HepG2 (cell line): Measurements from ENCODE around the gene PHRF1. TPM values are rescaled to one million over a fixed set of nuclear protein-coding genes. Genes with fewer than 3 reads are reported as not detected.

Source experiments
- CREM ChIP-seq, 2 experiments: sonication (generic) in 1 of 2; formaldehyde crosslinking in 1 of 2; IDR thresholded peaks; 2 replicates each; pipeline versions ENCODE4 v1.4.0 to v1.6.1; 2016 to 2020; ENCODE audit warnings: antibody characterized with exemption in 1 of 2, mild to moderate bottlenecking in 1 of 2, missing genetic modification reagents in 1 of 2
- EED ChIP-seq: sonication (generic); formaldehyde crosslinking; IDR thresholded peaks from 2 replicates; pipeline ENCODE4 v1.5.0; 2020; ENCODE audit warnings: mild to moderate bottlenecking, missing genetic modification reagents
- FLYWCH1 ChIP-seq: sonication (generic); formaldehyde crosslinking; IDR thresholded peaks from 2 replicates; pipeline ENCODE4 v1.8.1; 2023; ENCODE audit warnings: mild to moderate bottlenecking, missing genetic modification reagents
- FOXK2 ChIP-seq: fragments of 450-650 bp; IDR thresholded peaks from 2 replicates; pipeline ENCODE4 v1.6.1; 2016
- GABPB1 ChIP-seq: IDR thresholded peaks from 2 replicates; pipeline ENCODE4 v1.6.1; 2016; ENCODE audit warnings: mild to moderate bottlenecking, missing genetic modification reagents, moderate library complexity, missing compliant biosample characterization
- GATAD1 ChIP-seq: IDR thresholded peaks from 2 replicates; pipeline ENCODE4 v1.6.1; 2016; ENCODE audit warnings: missing genetic modification reagents, missing compliant biosample characterization
- HNRNPUL1 ChIP-seq: fragments of 200-400 bp; formaldehyde crosslinking; IDR thresholded peaks from 2 replicates; pipeline ENCODE4 v1.6.1; 2017; ENCODE audit warnings: low read depth, mild to moderate bottlenecking, low read length, moderate library complexity
- IRF2 ChIP-seq: IDR thresholded peaks from 2 replicates; pipeline ENCODE4 v1.6.1; 2018; ENCODE audit warnings: missing genetic modification reagents, missing compliant biosample characterization
- MED1 ChIP-seq: sonication (generic); formaldehyde crosslinking; IDR thresholded peaks from 2 replicates; pipeline ENCODE4 v1.4.0; 2020; ENCODE audit warnings: missing genetic modification reagents
- MYC ChIP-seq: sonication (generic); formaldehyde crosslinking; IDR thresholded peaks from 2 replicates; pipeline ENCODE4 v1.9.0; 2021; ENCODE audit warnings: missing genetic modification reagents, borderline replicate concordance
- NFKBIZ ChIP-seq: IDR thresholded peaks from 2 replicates; pipeline ENCODE4 v1.6.1; 2018; ENCODE audit warnings: missing genetic modification reagents, missing compliant biosample characterization
- PHF8 ChIP-seq: sonication (generic); formaldehyde crosslinking; IDR thresholded peaks from 2 replicates; pipeline ENCODE4 v1.5.0; 2020; ENCODE audit warnings: missing genetic modification reagents
- RAD51 ChIP-seq: fragments of 450-650 bp; IDR thresholded peaks from 2 replicates; pipeline ENCODE4 v1.6.1; 2016; ENCODE audit warnings: borderline replicate concordance
- RARA ChIP-seq: IDR thresholded peaks from 2 replicates; pipeline ENCODE4 v1.6.1; 2016; ENCODE audit warnings: missing genetic modification reagents, missing compliant biosample characterization
- RXRA ChIP-seq: sonication (generic); formaldehyde crosslinking; IDR thresholded peaks from 2 replicates; pipeline ENCODE4 v1.5.1; 2020; ENCODE audit warnings: missing genetic modification reagents
- SAP130 ChIP-seq: IDR thresholded peaks from 2 replicates; pipeline ENCODE4 v1.6.1; 2016; ENCODE audit warnings: low read depth
- SP2 ChIP-seq: sonication (generic); formaldehyde crosslinking; IDR thresholded peaks from 2 replicates; pipeline ENCODE4 v1.5.1; 2020; ENCODE audit warnings: mild to moderate bottlenecking, missing genetic modification reagents
- SPEN ChIP-seq: sonication (generic); formaldehyde crosslinking; IDR thresholded peaks from 2 replicates; pipeline ENCODE4 v1.5.1; 2020; ENCODE audit warnings: low read depth, mild to moderate bottlenecking, missing genetic modification reagents
- TBL1XR1 ChIP-seq: fragments of 150-350 bp; IDR thresholded peaks from 2 replicates; pipeline ENCODE4 v1.6.1; 2014; ENCODE audit warnings: borderline replicate concordance, low read length; ENCODE audit not compliant: partially characterized antibody
- ZFP62 ChIP-seq: sonication (generic); formaldehyde crosslinking; IDR thresholded peaks from 2 replicates; pipeline ENCODE4 v1.4.0; 2020; ENCODE audit warnings: missing genetic modification reagents
- ZMYM2 ChIP-seq: sonication (generic); formaldehyde crosslinking; IDR thresholded peaks from 2 replicates; pipeline ENCODE4 v1.8.0; 2022; ENCODE audit warnings: mild to moderate bottlenecking, missing genetic modification reagents
- ZNF101 ChIP-seq: sonication (generic); formaldehyde crosslinking; IDR thresholded peaks from 2 replicates; pipeline ENCODE4 v1.4.0; 2020; ENCODE audit warnings: mild to moderate bottlenecking, low read depth, missing genetic modification reagents, borderline replicate concordance
- ZNF207 ChIP-seq: fragments of 450-650 bp; IDR thresholded peaks from 2 replicates; pipeline ENCODE4 v1.6.1; 2016; ENCODE audit warnings: antibody characterized with exemption, borderline replicate concordance
- ZNF24 ChIP-seq: fragments of 450-650 bp; IDR thresholded peaks from 2 replicates; pipeline ENCODE4 v1.6.1; 2017; ENCODE audit warnings: antibody characterized with exemption, mild to moderate bottlenecking
- ZNF263 ChIP-seq: sonication (generic); formaldehyde crosslinking; IDR thresholded peaks from 2 replicates; pipeline ENCODE4 v1.4.0; 2020; ENCODE audit warnings: missing genetic modification reagents
- ZNF331 ChIP-seq: sonication (generic); formaldehyde crosslinking; IDR thresholded peaks from 2 replicates; pipeline ENCODE4 v1.4.0; 2020; ENCODE audit warnings: missing genetic modification reagents
- ZNF547 ChIP-seq: sonication (generic); formaldehyde crosslinking; IDR thresholded peaks from 2 replicates; pipeline ENCODE4 v1.5.1; 2020; ENCODE audit warnings: mild to moderate bottlenecking, missing genetic modification reagents
- ZNF615 ChIP-seq: sonication (generic); formaldehyde crosslinking; IDR thresholded peaks from 2 replicates; pipeline ENCODE4 v1.5.0; 2020; ENCODE audit warnings: mild to moderate bottlenecking, missing genetic modification reagents, borderline replicate concordance
- ZNF772 ChIP-seq: sonication (generic); formaldehyde crosslinking; IDR thresholded peaks from 2 replicates; pipeline ENCODE4 v1.5.0; 2020; ENCODE audit warnings: mild to moderate bottlenecking, missing genetic modification reagents
- polyA plus RNA-seq, 8 experiments: library from polyadenylated mRNA; depleted of rRNA in 3 of 8; stranded (reverse) in 7 of 8; unstranded in 1 of 8; fragments of >200 nt; fragmentation: Illumina TruSeq in 4 of 8; extraction: Trizol in 4 of 8; gene quantifications; 2 replicates each; pipeline versions ENCODE4 v1.2.1 to v1.2.3, GENCODE V29; 2011 to 2016; ENCODE audit warnings: low read depth in 4 of 8, missing spikeins in 1 of 8, mixed read lengths in 1 of 8; ENCODE audit not compliant: insufficient read depth in 1 of 8
- total RNA-seq, 5 experiments: library from RNA; depleted of rRNA; stranded (reverse); fragments of >200 nt; fragmentation: Illumina TruSeq; extraction: Trizol; gene quantifications; 2 replicates each; pipeline ENCODE4 v1.2.3, GENCODE V29; 2016; ENCODE audit warnings: low read depth in 1 of 5
- TF ChIP-seq, protein P1 (sequence below): sonication (generic); formaldehyde crosslinking; conservative IDR thresholded peaks from 2 replicates; pipeline ENCODE4 v1.4.0; 2020; ENCODE audit warnings: mild to moderate bottlenecking, missing genetic modification reagents, moderate library complexity

PHRF1 gene
- total and polyA plus RNA-seq, 2 of the 13 experiments (the other 11 are each of a cell fraction or from before 2014, with no cell fraction given) = 8.2 to 16.7 TPM

DNA sequence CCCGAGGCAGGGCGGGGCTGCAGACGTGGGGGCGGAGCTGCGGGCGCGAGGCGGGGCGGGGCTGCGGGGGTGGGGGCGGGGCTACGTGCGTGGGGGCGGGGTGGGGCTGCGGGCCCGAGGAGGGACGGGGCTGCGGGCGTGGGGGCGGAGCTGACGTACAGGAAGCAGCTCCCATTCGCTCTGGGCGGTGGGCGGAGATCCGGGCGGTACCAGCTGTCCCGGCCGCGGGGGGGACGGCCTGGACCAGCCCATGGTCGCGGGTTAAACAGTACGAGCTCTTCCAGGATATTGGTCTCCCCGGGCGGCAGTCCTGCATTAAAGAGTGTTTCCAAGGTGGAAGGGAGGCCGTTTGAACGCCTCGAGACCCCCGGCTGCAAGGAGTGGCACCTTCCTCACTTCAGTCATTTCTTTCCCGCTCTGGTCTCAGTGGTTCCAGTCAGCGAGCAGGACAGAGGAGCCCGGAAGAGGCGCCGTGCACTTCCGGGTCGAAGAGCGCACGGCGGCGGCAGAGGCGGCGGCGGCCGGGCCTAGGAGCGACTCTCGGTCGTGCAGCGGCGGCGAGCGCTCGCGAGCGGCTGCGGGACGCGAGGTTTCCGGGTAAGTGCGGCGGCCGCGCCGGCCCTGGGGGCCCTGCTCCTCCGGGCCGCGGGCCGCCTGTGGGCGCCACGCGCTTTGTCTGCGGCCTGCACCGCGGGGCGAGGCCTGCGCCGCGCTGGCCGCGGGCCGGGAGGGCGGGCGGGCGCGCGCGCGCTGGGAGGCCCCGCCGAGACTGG lies at the start of gene PHRF1 (continued):
- no peak for TF ChIP-seq RAD51
- peak; percentile 75 for TF ChIP-seq PHF8
- peak; percentile 57 for TF ChIP-seq MED1 (CRISPR knock-in tag)
- 0 out of 2 replicates have a peak, but pooled peaks have one; percentile 28 for TF ChIP-seq ZNF331
- TF ChIP-seq, protein P1, sequence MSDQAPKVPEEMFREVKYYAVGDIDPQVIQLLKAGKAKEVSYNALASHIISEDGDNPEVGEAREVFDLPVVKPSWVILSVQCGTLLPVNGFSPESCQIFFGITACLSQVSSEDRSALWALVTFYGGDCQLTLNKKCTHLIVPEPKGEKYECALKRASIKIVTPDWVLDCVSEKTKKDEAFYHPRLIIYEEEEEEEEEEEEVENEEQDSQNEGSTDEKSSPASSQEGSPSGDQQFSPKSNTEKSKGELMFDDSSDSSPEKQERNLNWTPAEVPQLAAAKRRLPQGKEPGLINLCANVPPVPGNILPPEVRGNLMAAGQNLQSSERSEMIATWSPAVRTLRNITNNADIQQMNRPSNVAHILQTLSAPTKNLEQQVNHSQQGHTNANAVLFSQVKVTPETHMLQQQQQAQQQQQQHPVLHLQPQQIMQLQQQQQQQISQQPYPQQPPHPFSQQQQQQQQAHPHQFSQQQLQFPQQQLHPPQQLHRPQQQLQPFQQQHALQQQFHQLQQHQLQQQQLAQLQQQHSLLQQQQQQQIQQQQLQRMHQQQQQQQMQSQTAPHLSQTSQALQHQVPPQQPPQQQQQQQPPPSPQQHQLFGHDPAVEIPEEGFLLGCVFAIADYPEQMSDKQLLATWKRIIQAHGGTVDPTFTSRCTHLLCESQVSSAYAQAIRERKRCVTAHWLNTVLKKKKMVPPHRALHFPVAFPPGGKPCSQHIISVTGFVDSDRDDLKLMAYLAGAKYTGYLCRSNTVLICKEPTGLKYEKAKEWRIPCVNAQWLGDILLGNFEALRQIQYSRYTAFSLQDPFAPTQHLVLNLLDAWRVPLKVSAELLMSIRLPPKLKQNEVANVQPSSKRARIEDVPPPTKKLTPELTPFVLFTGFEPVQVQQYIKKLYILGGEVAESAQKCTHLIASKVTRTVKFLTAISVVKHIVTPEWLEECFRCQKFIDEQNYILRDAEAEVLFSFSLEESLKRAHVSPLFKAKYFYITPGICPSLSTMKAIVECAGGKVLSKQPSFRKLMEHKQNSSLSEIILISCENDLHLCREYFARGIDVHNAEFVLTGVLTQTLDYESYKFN (CRISPR knock-in tag) = peak; percentile 16; the same call in 1 of the 2 replicates
- TF ChIP-seq ZNF615 (CRISPR knock-in tag) = no peak
- peak; percentile 94 for TF ChIP-seq GABPB1 (CRISPR knock-in tag)
- peak; percentile 32 for TF ChIP-seq TBL1XR1
- peak; percentile 37; the same call in 1 of the 2 replicates for TF ChIP-seq ZNF772 (CRISPR knock-in tag)
- TF ChIP-seq IRF2 (CRISPR knock-in tag) = 0 out of 2 replicates have a peak, but pooled peaks have one; percentile 52
- 0 out of 2 replicates have a peak, but pooled peaks have one; percentile 40 for TF ChIP-seq ZNF263 (CRISPR knock-in tag)
- TF ChIP-seq SPEN (CRISPR knock-in tag) = peak; percentile 53; the same call in 1 of the 2 replicates
- 0 out of 2 replicates have a peak, but pooled peaks have one; percentile 50 for TF ChIP-seq FLYWCH1 (CRISPR knock-in tag)
- TF ChIP-seq HNRNPUL1 = no peak
- TF ChIP-seq ZNF547 (CRISPR knock-in tag) = 0 out of 2 replicates have a peak, but pooled peaks have one; percentile 10
- TF ChIP-seq SAP130 (CRISPR knock-in tag) = peak; percentile 80
- peak; percentile 61 for TF ChIP-seq SP2 (CRISPR knock-in tag)
- 0 out of 2 replicates have a peak, but pooled peaks have one; percentile 36 for TF ChIP-seq MYC
- no peak for TF ChIP-seq ZMYM2 (CRISPR knock-in tag)
- peak; percentile 99 for TF ChIP-seq FOXK2
- no peak for TF ChIP-seq RARA (CRISPR knock-in tag)
- TF ChIP-seq ZNF101 (CRISPR knock-in tag) = no peak
- TF ChIP-seq NFKBIZ (CRISPR knock-in tag) = peak; percentile 49; the same call in 1 of the 2 replicates
- TF ChIP-seq RXRA (CRISPR knock-in tag) = 0 out of 2 replicates have a peak, but pooled peaks have one; percentile 47
- no peak for TF ChIP-seq EED (CRISPR knock-in tag)
- TF ChIP-seq GATAD1 (CRISPR knock-in tag) = peak; percentile 89
- TF ChIP-seq ZNF207 = no peak
- TF ChIP-seq CREM (IDR thresholded peaks at IDR 0.05) = peak; percentile 43; the same call in 1 of the 2 replicates
- no peak for TF ChIP-seq CREM (CRISPR knock-in tag; IDR thresholded peaks at IDR 0.05)
- TF ChIP-seq ZNF24 = peak; percentile 72; the same call in 1 of the 2 replicates
- no peak for TF ChIP-seq ZFP62 (CRISPR knock-in tag)
